RKO (cell line): ENCODE data around the gene SIRT2.
A peak's percentile ranks its signal among the peaks of the same experiment; 100 is the strongest.

Experiments used
- DNase-seq: peaks from one replicate; pipeline ENCODE4 v3.0.0-alpha.2; 2016; ENCODE audit warnings: low spot score

SIRT2 gene

GRCh38 chr19:38920602-38921419 lies 21.4 kb upstream of the SIRT2 start:
- DNase-seq: no peak

- DNase-seq: no peak
These were observed 20.6 kb upstream of the SIRT2 start for GRCh38 chr19:38919837-38920601.

- no peak for DNase-seq
These were observed 19.1 kb upstream of the SIRT2 start for GRCh38 chr19:38918526-38918925.

DNA sequence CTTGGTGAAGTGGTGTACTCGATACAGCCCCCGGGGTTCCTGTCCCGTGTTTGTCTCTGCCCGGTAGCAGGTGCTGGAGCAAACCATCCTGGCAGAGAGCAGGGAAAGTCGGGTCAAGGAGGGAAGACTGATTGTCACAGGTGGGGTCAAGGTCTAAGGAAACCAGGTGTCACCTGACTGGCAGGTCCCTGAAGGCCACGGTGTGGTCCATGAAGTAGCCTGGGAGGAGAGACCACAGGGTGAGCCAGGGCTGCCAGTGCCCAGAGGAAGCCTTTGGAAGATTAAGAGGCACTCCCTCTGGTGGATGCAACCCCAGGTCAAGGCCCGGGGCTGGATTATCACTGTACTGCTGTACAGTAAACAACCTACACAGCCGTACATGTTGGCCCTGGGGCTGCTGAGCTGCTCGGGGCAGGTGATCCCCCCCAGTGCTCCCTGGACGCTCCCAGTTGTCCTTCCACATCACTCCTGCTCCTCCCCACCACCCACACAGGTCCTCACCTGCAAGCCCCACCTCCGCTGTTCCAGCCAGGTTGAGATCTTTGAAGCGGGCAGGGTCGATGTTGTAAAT lies 18.6 kb upstream of the SIRT2 start:
- DNase-seq: peak; percentile 19

DNA sequence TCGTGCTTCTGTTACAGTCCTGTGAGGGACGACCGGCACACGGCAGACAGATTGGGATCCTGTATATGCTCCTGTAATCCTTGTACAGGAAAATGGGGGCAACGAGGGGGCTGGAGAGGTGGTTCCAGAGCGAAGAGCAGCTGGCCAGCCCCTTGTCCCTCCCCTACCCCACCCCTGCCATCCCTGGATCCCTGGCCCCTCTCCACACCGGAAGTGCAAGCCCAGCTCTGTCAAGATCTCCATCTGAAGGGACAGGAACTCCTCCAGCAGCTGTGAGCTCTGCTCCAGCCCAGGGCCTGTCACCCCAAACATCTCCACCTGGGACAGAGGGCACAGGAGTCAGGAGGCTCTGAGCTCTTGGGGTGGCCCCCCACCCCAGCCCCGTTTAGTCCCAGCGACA lies 18.1 kb upstream of the SIRT2 start:
- DNase-seq: no peak

DNA sequence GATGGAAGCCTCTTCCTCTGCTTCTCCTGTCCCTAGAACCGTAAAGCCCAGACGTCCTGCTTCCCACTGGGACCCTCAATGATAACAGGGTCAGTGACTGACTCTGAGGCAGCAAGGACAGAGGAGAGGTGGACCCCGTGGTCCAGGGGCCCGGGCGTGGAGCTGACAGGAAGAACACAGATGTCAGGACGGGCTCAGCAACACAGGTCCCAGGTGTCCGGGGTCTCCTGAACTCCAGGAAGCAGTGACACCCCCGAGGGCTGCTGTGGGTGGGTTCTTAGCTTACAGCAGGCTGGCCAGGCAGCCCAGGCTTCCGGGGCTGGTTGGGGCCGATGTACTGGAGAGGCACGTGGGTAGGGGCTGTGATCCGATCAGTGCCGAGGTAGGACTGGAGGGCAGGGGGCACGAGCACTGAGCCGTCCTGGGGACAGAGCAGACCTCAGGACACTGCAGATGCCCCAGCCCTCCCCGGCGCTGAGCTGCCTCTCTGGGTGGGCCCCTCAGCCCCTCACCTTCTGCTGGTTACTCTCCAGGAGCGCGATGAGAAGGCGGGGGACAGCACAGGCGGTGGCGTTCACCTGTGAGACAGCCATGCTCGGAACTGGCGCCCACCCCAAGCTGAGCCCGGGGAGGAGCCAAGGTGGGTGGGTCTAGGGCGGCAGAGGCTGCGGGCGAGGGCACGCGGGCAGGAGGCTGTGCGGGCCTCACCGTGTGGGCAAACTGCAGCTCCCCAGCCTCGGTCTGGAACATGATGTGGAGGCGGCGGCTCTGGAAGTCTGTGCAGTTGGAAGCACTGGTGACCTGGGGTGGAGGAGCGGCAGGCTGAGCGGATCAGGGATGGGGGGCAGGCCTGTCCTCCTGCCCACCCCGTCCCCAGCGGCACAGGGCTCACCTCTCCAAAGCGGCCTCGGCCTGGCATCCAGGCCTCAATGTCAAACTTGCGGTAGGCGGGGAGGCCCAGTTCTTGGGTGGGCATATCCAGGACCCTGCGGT lies 16.2 kb upstream of the SIRT2 start:
- no peak for DNase-seq

GRCh38 chr19:38913958-38914357 lies 14.5 kb upstream of the SIRT2 start:
- DNase-seq: no peak

GRCh38 chr19:38912600-38913514 lies 13.4 kb upstream of the SIRT2 start:
- no peak for DNase-seq

- no peak for DNase-seq
These were observed 12.1 kb upstream of the SIRT2 start for GRCh38 chr19:38911388-38912001.

DNA sequence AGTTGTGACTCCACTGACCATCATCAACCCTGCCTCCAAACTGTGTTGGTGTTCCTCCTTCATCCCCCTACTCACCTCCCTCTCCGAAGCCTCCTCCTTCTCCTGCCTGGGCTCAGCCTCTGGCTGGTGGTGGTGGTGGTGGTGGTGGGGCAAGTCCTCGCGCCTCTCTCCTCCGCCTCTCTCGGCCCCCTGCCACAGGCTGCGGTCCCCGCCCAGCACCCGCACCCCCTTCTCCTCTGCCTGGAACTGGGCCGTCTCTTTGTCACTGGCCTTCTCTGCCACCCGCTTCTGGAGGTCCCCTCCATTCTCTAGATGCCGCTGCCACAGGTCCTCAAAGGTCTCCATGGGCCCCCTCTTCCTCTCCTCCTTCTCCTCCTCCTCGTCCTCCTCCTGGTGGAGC lies 11.1 kb upstream of the SIRT2 start:
- DNase-seq: no peak

GRCh38 chr19:38908911-38909310 lies 9.5 kb upstream of the SIRT2 start:
- no peak for DNase-seq

GRCh38 chr19:38907670-38908069 lies 8.3 kb upstream of the SIRT2 start:
- DNase-seq: no peak

DNA sequence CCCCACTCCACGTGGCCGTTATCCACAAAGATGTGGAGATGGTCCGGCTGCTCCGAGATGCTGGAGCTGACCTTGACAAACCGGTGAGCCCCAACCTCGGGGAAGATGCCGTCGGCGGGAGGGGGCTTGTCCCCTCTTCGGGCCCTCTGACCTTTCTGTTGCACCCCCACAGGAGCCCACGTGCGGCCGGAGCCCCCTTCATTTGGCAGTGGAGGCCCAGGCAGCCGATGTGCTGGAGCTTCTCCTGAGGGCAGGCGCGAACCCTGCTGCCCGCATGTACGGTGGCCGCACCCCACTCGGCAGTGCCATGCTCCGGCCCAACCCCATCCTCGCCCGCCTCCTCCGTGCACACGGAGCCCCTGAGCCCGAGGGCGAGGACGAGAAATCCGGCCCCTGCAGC lies 7.8 kb upstream of the SIRT2 start:
- DNase-seq: no peak

- no peak for DNase-seq
These were observed 6.2 kb upstream of the SIRT2 start for GRCh38 chr19:38905620-38906019.

DNA sequence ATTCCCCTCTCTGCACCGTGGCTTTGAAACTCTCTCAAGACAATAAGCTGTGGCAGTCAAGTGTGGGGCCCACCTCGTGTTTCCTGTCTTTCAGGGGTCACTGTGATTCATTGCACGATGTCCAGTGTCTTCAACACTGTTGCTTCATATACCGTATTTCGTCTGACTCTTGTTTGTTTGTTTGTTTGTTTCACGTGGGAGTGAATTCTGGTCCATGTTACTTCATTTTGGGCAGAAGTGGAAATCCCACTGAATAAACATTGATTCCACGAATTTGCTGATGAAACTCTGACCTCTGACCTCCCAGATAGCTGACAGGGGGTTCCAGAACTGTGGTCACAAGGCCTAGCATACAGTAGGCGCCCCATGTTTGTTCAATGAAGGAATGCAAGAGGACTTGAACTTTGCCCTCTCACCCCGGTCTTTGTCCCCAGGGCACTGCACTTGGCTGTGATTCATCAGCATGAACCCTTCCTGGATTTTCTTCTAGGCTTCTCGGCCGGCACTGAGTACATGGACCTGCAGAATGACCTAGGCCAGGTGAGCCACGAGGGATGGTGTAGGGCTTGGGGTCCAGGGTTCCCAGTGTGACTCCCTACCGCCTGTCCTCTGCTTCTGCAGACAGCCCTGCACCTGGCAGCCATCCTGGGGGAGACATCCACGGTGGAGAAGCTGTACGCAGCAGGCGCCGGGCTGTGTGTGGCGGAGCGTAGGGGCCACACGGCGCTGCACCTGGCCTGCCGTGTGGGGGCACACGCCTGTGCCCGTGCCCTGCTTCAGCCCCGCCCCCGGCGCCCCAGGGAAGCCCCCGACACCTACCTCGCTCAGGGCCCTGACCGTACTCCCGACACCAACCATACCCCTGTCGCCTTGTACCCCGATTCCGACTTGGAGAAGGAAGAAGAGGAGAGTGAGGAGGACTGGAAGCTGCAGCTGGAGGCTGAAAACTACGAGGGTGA lies 5.4 kb upstream of the SIRT2 start:
- no peak for DNase-seq

DNA sequence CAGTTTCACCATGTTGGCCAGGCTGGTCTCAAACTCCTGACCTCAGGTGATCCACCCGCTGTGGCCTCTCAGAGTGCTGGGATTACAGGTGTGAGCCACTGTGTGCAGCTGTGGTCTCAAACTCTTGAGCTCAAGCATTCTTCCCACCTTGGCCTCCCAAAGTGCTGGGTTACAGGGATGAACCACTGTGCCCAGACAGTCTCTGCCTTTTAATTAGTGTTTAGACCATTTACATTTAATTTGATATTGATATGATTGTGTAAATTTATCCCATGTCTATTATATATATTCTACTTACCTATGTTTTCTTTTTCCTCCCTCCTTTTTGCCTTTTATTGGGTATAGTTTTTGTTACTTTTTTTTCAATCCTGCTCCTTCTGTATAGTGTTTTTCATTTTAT lies 2.3 kb upstream of the SIRT2 start:
- no peak for DNase-seq

DNA sequence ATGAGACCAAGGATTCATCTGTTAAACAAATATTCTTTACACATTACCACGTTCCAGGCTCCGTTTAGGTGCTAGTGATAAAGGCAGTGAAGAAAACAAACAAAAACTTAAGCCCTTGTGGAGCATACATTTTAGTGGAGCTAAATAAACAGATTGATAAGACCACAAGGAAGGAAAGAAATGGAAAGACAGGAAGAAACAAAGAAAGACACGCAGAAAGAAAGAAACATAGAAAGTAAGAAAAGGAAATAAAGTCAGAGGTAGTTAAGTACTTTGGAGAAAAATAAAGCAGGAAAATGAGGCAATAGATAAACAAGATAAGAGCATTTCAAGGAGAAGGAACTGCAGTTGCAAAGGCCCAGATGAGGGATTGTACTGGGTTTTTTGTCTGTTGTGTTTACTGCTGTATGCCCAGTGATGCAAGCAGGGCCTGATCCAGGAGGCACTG lies 1.3 kb upstream of the SIRT2 start:
- DNase-seq: peak; percentile 28

DNA sequence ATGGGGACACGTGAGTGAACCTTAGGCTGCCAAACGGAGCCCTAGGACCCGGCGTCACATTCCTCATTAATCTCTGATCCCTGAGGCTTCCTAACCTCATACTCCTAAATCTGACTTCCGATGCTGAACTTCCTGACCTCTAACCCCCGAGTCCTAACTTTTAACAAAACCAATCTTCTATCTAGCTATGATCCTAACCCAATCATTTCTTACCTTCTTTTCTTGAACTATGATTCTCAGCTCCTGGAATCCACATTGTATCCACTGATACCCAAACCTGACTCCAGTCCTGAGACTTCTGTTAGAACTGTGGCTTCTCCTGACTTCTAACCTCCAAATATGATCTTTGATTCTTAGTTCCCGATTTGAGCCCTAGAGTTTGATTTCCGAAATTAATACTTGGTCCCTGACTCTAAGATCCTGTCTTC lies 798 bp upstream of the SIRT2 start:
- peak; percentile 85 for DNase-seq
